HK-2 (cell line): ENCODE measurements around the gene C19orf18.

ENCODE experiments used
- DNase-seq: peaks from one replicate; pipeline ENCODE4 v3.0.0-alpha.2; 2018; ENCODE audit not compliant: unreplicated experiment

The C19orf18 gene

DNA sequence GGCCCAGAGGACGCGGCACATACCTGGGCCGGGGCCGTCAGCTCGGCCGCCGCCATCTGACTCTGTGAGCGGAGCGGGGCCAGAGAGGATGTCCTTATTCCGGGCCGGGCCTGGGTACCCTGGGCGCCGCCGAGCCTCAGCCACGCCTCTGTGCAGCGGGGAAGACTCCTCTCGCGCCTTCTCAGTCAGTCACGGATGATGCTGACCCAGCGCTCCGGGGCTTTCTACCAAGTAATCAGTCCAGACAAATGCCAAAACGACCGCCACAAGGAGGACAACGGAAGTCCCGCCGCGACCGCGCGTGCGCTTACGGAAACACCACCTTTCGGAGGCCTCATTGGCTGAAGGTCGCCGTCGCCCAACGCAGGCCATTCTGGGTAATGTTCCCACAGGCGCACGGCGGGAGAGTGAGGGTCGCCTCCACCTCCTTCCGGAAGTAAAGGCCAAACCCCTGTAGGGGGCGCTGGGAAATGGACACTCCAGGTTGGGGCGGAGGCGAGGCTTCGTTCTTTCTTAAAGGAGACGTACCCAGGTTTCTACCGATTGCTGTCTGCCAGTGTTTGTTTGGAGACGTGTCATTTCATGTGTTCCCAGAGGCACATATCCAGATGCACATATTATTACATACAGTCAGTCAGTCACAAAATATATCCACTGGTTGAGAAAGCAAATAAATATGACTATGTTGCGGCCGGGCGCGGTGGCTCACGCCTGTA, 26.8 kb downstream of the C19orf18 start, which contains the start of gene ZNF256:
Gene ZNF256 (minus strand): TSS at position 288 of the 716 bp plus-strand sequence. CDS start 232 bp downstream, at position 56.
- peak; percentile 98 for DNase-seq

DNA sequence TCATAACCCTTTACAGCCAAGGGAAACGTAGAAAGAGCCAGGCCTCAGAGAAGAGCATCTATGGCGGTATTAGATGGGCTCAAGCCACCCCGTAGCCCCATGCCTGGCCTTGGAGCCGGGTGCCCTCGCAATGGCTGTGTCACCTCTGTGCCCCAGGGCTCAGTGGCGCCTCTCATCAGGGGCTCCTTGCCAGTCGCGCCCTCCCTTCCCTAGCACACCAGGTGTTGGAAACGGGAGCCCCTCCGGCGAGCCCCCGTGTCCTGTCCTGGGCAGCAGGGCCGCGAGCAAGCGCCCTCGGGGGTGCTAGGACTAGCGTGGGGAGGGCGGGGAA, 27.3 kb downstream of the C19orf18 start:
- DNase-seq = no peak

DNA sequence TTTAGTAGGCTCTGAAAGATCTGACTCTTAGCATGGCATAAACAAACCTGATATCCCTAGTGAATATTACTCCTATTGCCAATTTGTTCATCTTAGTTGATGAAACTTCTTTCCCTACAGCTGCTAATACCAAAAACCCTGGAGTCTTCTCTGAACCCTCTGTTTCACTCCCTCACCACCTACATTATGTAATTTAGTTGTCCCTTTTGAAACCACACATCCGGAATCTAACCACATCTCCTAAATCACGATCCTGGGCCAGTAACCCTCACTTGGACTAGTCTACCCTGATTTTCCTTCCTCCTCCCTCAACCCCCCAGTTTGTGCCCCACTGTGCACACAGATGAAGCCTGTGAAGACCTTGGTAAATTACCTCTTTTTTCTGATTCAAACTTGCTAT, 28.0 kb downstream of the C19orf18 start:
- DNase-seq = no peak

DNA sequence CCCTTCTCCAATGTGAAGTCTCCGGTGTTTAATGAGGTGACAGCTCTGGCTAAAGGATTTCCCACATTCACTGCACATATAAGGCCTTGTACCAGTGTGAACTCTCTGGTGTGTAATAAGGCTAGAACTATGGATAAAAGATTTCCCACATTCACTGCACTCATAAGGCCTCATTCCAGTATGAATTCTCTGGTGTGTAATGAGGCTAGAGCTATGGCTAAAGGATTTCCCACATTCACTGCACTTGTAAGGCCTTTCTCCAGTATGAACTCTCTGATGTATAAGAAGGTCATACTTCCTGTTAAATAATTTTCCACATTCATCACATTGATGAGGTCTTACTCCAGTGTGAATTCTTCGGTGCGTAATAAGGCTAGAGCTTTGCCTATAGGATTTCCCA, 32.7 kb downstream of the C19orf18 start:
- DNase-seq = no peak

DNA sequence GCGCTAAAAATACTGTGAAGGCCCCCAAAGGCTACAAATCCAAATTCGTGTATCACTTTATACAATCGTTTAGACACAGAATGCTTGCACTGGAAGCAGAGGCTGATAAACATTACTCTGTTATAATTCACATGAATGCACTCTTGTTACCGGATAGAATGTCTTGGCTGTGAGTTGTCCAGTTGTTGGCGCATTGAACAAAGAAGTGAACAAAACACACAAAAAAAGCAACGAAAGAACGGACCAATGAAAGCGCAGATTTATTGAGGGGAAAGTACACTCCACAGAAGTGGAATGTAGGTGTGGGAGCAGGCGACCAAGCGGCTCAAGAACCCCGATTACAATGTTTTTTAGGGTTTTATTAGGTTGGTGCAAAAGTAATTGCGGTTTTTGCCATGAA, 38.6 kb downstream of the C19orf18 start:
- DNase-seq = no peak

DNA sequence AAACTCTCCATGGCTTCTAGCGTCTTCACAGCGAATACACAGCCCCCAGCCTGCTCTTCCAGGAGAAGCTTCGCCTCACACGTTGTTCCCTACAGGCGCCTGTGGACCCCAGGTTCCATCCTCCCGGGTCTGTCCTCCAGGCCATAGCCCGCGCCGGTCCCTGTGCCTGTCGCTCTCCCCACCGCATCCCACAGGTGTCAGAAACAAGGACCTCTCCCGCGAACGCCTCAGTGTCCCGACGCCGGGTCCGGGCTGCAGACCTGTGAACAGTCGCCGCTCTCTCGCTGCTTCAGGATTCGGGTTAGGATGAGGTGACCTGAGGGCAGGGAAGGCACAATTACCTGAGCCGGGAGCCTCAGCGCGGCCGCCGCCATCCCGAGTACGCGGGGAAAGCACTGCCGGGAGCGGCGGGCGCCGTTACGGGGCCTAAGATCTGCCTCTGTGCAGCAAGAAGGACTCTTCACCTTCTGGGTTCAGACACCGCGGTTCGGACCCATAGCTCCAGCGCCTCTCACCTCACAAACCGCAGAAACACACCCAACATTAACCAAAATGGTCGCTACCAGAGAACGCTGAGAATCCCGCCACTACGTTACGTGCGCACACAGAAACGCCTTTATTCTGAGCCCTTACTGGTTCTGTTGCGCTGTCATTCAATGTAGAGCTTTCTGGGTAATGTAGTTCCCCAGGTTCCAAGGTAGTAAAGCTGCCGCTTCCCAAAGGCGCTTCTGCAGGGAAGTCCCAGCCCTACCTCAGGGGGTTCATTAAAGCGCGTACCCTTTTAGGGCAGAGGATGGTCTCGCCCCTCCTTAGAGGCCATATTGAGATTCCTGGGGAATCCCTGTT, 39.3 kb downstream of the C19orf18 start, which contains the start of gene ZNF418:
Gene ZNF418 (minus strand): TSS at position 583 of the 846 bp plus-strand sequence. CDS start 1,580 bp downstream, outside the sequence.
- DNase-seq = peak; percentile 32

DNA sequence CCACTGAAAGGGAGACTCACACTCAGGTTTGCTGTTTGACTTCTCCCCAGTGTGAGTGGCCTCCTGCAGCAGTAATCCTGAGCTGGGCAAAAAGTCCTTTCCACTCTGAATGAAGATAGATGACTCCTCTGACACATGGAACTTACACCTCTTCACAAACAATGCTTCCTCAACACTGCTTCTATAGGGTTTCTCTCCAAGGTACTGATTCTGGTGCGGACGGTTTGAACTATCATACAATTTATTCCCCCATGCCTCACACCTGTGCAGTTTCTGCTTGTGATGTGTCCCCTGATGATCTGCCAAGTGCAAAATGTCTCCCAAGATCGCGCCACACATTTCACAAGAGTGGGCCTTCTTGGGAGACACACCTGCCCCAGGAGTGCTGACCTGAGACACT, 46.7 kb downstream of the C19orf18 start:
- DNase-seq = no peak

DNA sequence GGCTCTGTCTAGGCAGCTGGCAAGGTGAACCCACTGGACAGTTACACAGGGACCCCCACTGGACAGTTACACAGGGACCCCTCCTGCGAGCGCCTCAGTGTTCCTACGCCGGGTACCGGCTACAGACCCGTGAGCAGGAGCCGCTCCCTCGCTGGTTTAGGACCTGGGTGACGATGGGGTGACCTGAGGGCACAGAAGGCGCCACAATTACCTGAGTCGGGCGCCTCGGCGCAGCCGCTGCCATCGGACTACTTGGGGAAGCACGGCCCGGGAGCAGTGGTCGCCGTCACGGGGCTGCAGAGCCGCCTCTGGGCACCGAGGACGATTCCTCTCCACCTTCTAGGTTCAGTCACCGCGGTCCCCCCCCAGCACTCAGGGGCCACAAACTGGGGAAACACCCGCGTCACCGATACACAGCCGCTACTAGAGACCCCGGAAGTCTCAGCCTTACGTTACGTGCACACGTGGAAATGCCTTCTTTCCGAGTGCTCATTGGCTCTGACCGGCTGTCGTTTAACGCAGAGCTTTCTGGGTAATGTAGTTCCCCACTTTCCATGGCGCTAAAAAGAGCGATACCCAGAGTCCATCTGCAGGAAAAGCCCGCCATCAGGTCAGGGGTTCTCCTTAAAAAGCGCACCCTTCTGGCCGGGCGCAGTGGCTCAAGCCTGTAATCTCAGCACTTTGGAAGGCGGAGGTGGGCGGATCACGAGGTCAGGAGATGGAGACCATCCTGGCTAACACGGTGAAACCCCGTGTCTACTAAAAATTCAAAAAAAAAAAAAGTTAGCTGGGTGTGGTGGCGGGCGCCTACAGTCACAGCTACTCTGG, 58.0 kb downstream of the C19orf18 start, which contains the start of gene ZNF417:
Gene ZNF417 (minus strand): TSS at position 425 of the 828 bp plus-strand sequence. CDS start 181 bp downstream, at position 244.
- DNase-seq = peak; percentile 87

DNA sequence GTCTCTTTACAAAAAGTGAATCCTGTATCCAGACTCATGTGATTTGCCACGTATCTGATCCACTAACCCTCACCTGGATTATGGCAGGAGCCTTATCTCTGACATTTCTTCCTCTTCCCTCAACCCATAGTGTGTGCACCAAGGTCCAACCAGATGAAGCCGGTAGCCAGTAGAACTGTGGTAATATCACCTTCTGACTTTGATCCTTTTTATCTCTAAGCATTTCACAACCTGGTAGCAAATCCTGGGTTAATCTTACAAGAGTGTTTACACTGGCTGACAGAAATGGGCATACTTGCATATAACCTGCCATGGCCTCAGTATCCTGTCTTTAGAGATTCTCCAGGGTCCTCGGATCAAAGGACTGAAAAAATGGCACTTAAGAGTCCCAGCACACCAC, 59.8 kb downstream of the C19orf18 start:
- DNase-seq = no peak
